H9 (cell line): Measurements from ENCODE around the gene LDHD. TPM values are rescaled to one million over a fixed set of nuclear protein-coding genes. Genes with fewer than 3 reads are reported as not detected.

Experiments
- DNase-seq: peaks from one replicate; pipeline ENCODE4 v3.0.0-alpha.2; 2017
- H2AFZ ChIP-seq: one replicate; pipeline ENCODE4 v1.6.1; 2013; ENCODE audit warnings: mild to moderate bottlenecking, low read length, control low read depth, moderate library complexity
- H2AK5ac ChIP-seq: 2 replicates; pipeline ENCODE4 v1.6.1; 2013; ENCODE audit warnings: low read length, control low read depth, mixed read lengths; ENCODE audit not compliant: insufficient read length
- H2BK120ac ChIP-seq: one replicate; pipeline ENCODE4 v1.6.1; 2013; ENCODE audit warnings: low read depth, mild to moderate bottlenecking, low read length, control low read depth, inconsistent platforms; ENCODE audit not compliant: poor library complexity, severe bottlenecking
- H2BK12ac ChIP-seq: 2 replicates; pipeline ENCODE4 v1.6.1; 2013; ENCODE audit warnings: low read length, control low read depth, mixed read lengths, low read depth; ENCODE audit not compliant: insufficient read length
- H2BK15ac ChIP-seq: 2 replicates; pipeline ENCODE4 v1.6.1; 2013; ENCODE audit warnings: low read depth, low read length, control low read depth
- H2BK20ac ChIP-seq: one replicate; pipeline ENCODE4 v1.6.1; 2013; ENCODE audit warnings: low read depth, mild to moderate bottlenecking, low read length, control low read depth, inconsistent platforms; ENCODE audit not compliant: poor library complexity, severe bottlenecking
- H2BK5ac ChIP-seq: 2 replicates; pipeline ENCODE4 v1.6.1; 2013; ENCODE audit warnings: low read length, control low read depth, mixed read lengths; ENCODE audit not compliant: insufficient read length
- H3K14ac ChIP-seq: 2 replicates; pipeline ENCODE4 v1.6.1; 2013; ENCODE audit warnings: low read length, control low read depth; ENCODE audit not compliant: insufficient read depth
- H3K18ac ChIP-seq: 2 replicates; pipeline ENCODE4 v1.6.1; 2013; ENCODE audit warnings: low read depth, mild to moderate bottlenecking, mixed read lengths, low read length, control low read depth; ENCODE audit not compliant: insufficient read length
- H3K23ac ChIP-seq: 2 replicates; pipeline ENCODE4 v1.6.1; 2013; ENCODE audit warnings: low read length, control low read depth, mixed read lengths, low read depth; ENCODE audit not compliant: insufficient read length
- H3K23me2 ChIP-seq: 2 replicates; pipeline ENCODE4 v1.6.1; 2013; ENCODE audit warnings: low read depth, mild to moderate bottlenecking, mixed read lengths, low read length, control low read depth; ENCODE audit not compliant: insufficient read length, poor library complexity, severe bottlenecking
- H3K27ac ChIP-seq: 2 replicates; pipeline ENCODE4 v1.5.1; 2013; ENCODE audit warnings: low read length, control low read depth, mixed read lengths, low read depth; ENCODE audit not compliant: insufficient read length
- H3K27me3 ChIP-seq: 2 replicates; pipeline ENCODE4 v1.6.1; 2013; ENCODE audit warnings: low read length, control low read depth, inconsistent platforms; ENCODE audit not compliant: insufficient read depth
- H3K4ac ChIP-seq: 2 replicates; pipeline ENCODE4 v1.6.1; 2013; ENCODE audit warnings: low read depth, mild to moderate bottlenecking, control low read depth, inconsistent platforms, low read length, moderate library complexity
- H3K4me1 ChIP-seq: 2 replicates; pipeline ENCODE4 v1.6.1; 2013; ENCODE audit warnings: low read length, control low read depth, inconsistent platforms; ENCODE audit not compliant: insufficient read depth
- H3K4me2 ChIP-seq: 2 replicates; pipeline ENCODE4 v1.6.1; 2013; ENCODE audit warnings: low read length, control low read depth, mixed read lengths; ENCODE audit not compliant: insufficient read length, insufficient read depth
- H3K56ac ChIP-seq: 2 replicates; pipeline ENCODE4 v1.6.1; 2013; ENCODE audit warnings: low read depth, mild to moderate bottlenecking, mixed read lengths, low read length, control low read depth; ENCODE audit not compliant: insufficient read length
- H3K79me1 ChIP-seq: 2 replicates; pipeline ENCODE4 v1.6.1; 2013; ENCODE audit warnings: low read depth, mild to moderate bottlenecking, moderate library complexity, low read length, control low read depth, inconsistent platforms; ENCODE audit not compliant: insufficient read depth, poor library complexity, severe bottlenecking
- H3K79me2 ChIP-seq: 2 replicates; pipeline ENCODE4 v1.6.1; 2013; ENCODE audit warnings: low read length, control low read depth, inconsistent platforms; ENCODE audit not compliant: insufficient read depth
- H3K9ac ChIP-seq: 2 replicates; pipeline ENCODE4 v1.6.1; 2013; ENCODE audit warnings: low read length, control low read depth, mixed read lengths; ENCODE audit not compliant: insufficient read length; ENCODE audit errors: extremely low read depth
- H3K9me3 ChIP-seq: one replicate; pipeline ENCODE4 v1.6.1; 2013; ENCODE audit warnings: low read depth, low read length, inconsistent platforms; ENCODE audit not compliant: control insufficient read depth
- H3T11ph ChIP-seq: one replicate; pipeline ENCODE4 v1.6.1; 2013; ENCODE audit warnings: mild to moderate bottlenecking, low read length, control low read depth, inconsistent platforms
- H4K20me1 ChIP-seq: one replicate; pipeline ENCODE4 v1.6.1; 2013; ENCODE audit not compliant: control insufficient read depth, insufficient read length, insufficient read depth
- H4K5ac ChIP-seq: 2 replicates; pipeline ENCODE4 v1.6.1; 2013; ENCODE audit warnings: low read depth, mild to moderate bottlenecking, mixed read lengths, low read length, control low read depth; ENCODE audit not compliant: insufficient read length
- H4K8ac ChIP-seq: replicated peaks from 2 replicates; pipeline ENCODE4 v1.6.1; 2013; ENCODE audit warnings: low read length, control low read depth, mixed read lengths, low read depth; ENCODE audit not compliant: insufficient read length
- H4K91ac ChIP-seq: 2 replicates; pipeline ENCODE4 v1.6.1; 2013; ENCODE audit warnings: low read depth, mild to moderate bottlenecking, moderate library complexity, mixed read lengths, low read length, control low read depth; ENCODE audit not compliant: insufficient read length
- H3K27ac Mint-ChIP-seq, 3 experiments: 2 replicates in 2 of 3; 3 replicates in 1 of 3; pipeline ENCODE4 v1.8.0; 2020 to 2021; ENCODE audit warnings: mixed read lengths in 3 of 3, mild to moderate bottlenecking in 1 of 3, moderate library complexity in 1 of 3
- H3K27me3 Mint-ChIP-seq: 2 replicates; pipeline ENCODE4 v1.8.0; 2021; ENCODE audit warnings: low read depth, mild to moderate bottlenecking, moderate library complexity, mixed read lengths
- H3K36me3 Mint-ChIP-seq, 3 experiments: 2 replicates in 2 of 3; 3 replicates in 1 of 3; pipeline ENCODE4 v1.8.0; 2020 to 2021; ENCODE audit warnings: low read depth in 3 of 3, mixed read lengths in 3 of 3; ENCODE audit not compliant: insufficient read depth in 1 of 3
- H3K4me1 Mint-ChIP-seq, 2 experiments: 2 replicates each; pipeline ENCODE4 v1.8.0; 2020; ENCODE audit warnings: mixed read lengths in 2 of 2
- H3K4me3 Mint-ChIP-seq, 2 experiments: 2 replicates in 1 of 2; 3 replicates in 1 of 2; pipeline ENCODE4 v1.8.0; 2020 to 2021; ENCODE audit warnings: mild to moderate bottlenecking in 2 of 2, mixed read lengths in 2 of 2, moderate library complexity in 1 of 2
- H3K9me3 Mint-ChIP-seq, 2 experiments: 2 replicates in 1 of 2; 3 replicates in 1 of 2; pipeline ENCODE4 v1.8.0; 2020; ENCODE audit warnings: mild to moderate bottlenecking in 2 of 2, mixed read lengths in 2 of 2, moderate library complexity in 1 of 2
- CTCF ChIP-seq: fragments of 200-600 bp; sonication (generic); conservative IDR thresholded peaks from 3 replicates; pipeline ENCODE4 v1.8.0; 2021; ENCODE audit warnings: antibody characterized with exemption, mild to moderate bottlenecking
- WGBS: extraction: QIAGEN DNeasy Blood & Tissue Kit; methylation state at CpG from one replicate; pipeline ENCODE4 v1.1.7; 2013; ENCODE audit warnings: missing lambda C conversion rate, low lambda C conversion rate, mixed read lengths; ENCODE audit not compliant: insufficient read length; ENCODE audit errors: extremely low coverage; 5-methylcytosine and 5-hydroxymethylcytosine counted together
- total RNA-seq: library from RNA; stranded (reverse); gene quantifications from 2 replicates; pipeline ENCODE4 v1.2.1, GENCODE V29; 2021

Gene LDHD
- total RNA-seq, 1 experiment from 2014 or later, result 14.7 TPM

GRCh38 chr16:75065149-75065505, 51.5 kb downstream of the LDHD start:
- Mint-ChIP-seq H3K9me3 (no peaks in the 10 kb centered on the region), H3K27me3 (no peaks in the 10 kb centered on the region; the same call in 1 of the 2 replicates), H3K4me1 (peaks cover 37 to 45% of the 10 kb centered on the region in 2 experiments), H3K36me3 (no peaks in the 10 kb centered on the region; a peak in 2 of 7 replicates), H3K27ac (peak overlapping the region in 2 of 3 experiments; percentile 66 to 72; a peak in 1 of 7 replicates), H3K4me3 (no peak overlapping the region)
- Histone ChIP-seq H3K18ac (no peak overlapping the region), H3K9ac (no peak overlapping the region), H2BK5ac (no peak overlapping the region), H3K79me2 (peaks cover 5% of the 10 kb centered on the region; the same call in 1 of the 2 replicates), H3K23ac (no peak overlapping the region), H3K4ac (no peak overlapping the region), H3K23me2 (no peaks in the 10 kb centered on the region), H3K9me3 (no peaks in the 10 kb centered on the region), H2BK120ac (no peak overlapping the region), H2BK20ac (no peak overlapping the region), H2BK15ac (no peak overlapping the region), H3K79me1 (peaks cover 4% of the 10 kb centered on the region), H4K91ac (no peak overlapping the region), H3K4me1 (no peaks in the 10 kb centered on the region; the same call in 1 of the 2 replicates), H3K56ac (no peak overlapping the region), H4K5ac (no peak overlapping the region), H2AK5ac (no peak overlapping the region), H3T11ph (no peak overlapping the region), H4K8ac (no peak overlapping the region), H3K4me2 (no peak overlapping the region), H3K14ac (no peak overlapping the region), H3K27ac (no peak overlapping the region), H2AFZ (no peak overlapping the region), H2BK12ac (no peak overlapping the region), H3K27me3 (no peaks in the 10 kb centered on the region), H4K20me1 (no peaks in the 10 kb centered on the region)
- DNase-seq, result no peak
- WGBS, result 100% methylated on average over 1 of the region's 10 CpGs
- no peak for TF ChIP-seq CTCF
